Muscle of leg (tissue), 11 donors: ENCODE data around the gene SCN3A. TPM values are rescaled to one million over a fixed set of nuclear protein-coding genes. Genes with fewer than 3 reads are reported as not detected.

Experiments
- DNase-seq: peaks from one replicate; pipeline ENCODE4 v3.0.0; 2013
- H3K27ac ChIP-seq: one replicate; pipeline ENCODE4 v1.5.1; 2013; ENCODE audit warnings: mild to moderate bottlenecking, low read length, control low read depth
- H3K27me3 ChIP-seq: one replicate; pipeline ENCODE4 v1.6.1; 2013; ENCODE audit warnings: low read length; ENCODE audit not compliant: control insufficient read depth, insufficient read depth
- H3K36me3 ChIP-seq: one replicate; pipeline ENCODE4 v1.6.1; 2013; ENCODE audit warnings: low read length; ENCODE audit not compliant: control insufficient read depth, insufficient read depth
- H3K4me1 ChIP-seq: one replicate; pipeline ENCODE4 v1.6.1; 2013; ENCODE audit warnings: low read length; ENCODE audit not compliant: control insufficient read depth, insufficient read depth
- H3K4me3 ChIP-seq: one replicate; pipeline ENCODE4 v1.5.1; 2013; ENCODE audit warnings: low read length, control low read depth
- H3K9me3 ChIP-seq: replicated peaks from 2 replicates; pipeline ENCODE4 v1.6.1; 2013; ENCODE audit warnings: low read depth, low read length; ENCODE audit not compliant: control insufficient read depth
- WGBS: methylation state at CpG from one replicate; pipeline ENCODE4 v1.1.5; 2013; ENCODE audit warnings: missing lambda C conversion rate; ENCODE audit not compliant: insufficient coverage; 5-methylcytosine and 5-hydroxymethylcytosine counted together
- polyA plus RNA-seq, 8 donors: library from polyadenylated mRNA; unstranded; fragments of 120-200 nt; gene quantifications; one replicate each; pipeline versions ENCODE4 v1.2.1 to v1.2.3, GENCODE V29; 2013; ENCODE audit warnings: inconsistent platforms in 1 of 8, low replicate concordance in 1 of 8; ENCODE audit not compliant: insufficient read length in 8 of 8, insufficient read depth in 1 of 8
- total RNA-seq: library from RNA; stranded (reverse); fragments of 120-200 nt; gene quantifications from one replicate; pipeline ENCODE4 v1.2.4, GENCODE V29; 2013

Gene SCN3A
- total and polyA plus RNA-seq, 9 donors, result 0.26 to 0.87 (median 0.39) TPM

DNA sequence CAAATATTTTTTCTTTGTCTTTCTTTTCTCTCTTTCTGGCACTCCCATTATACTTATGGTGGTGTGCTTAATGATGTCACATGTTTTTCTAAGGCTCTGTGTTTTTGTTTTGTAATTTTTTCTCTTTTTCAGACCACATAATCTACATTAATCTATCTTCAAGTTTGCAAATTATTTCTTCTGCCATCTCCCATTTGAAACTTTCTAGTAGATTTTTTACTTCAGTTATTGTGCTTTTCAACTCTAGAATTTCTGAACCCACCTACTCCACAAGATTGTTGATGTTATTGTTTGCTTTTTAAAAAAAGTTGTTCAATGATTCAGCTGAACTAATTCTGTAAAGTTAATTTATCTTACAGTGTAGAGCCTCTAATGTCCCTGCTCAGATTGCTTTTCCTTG lies 121.4 kb downstream of the SCN3A start:
- no peak overlapping the region for H3K27ac ChIP-seq
- H3K27me3 ChIP-seq, result no peaks in the 10 kb centered on the region
- H3K4me3 ChIP-seq, result no peak overlapping the region
- no peaks in the 10 kb centered on the region for H3K4me1 ChIP-seq
- no peaks in the 10 kb centered on the region for H3K9me3 ChIP-seq
- H3K36me3 ChIP-seq, result no peaks in the 10 kb centered on the region
- no peak for DNase-seq

DNA sequence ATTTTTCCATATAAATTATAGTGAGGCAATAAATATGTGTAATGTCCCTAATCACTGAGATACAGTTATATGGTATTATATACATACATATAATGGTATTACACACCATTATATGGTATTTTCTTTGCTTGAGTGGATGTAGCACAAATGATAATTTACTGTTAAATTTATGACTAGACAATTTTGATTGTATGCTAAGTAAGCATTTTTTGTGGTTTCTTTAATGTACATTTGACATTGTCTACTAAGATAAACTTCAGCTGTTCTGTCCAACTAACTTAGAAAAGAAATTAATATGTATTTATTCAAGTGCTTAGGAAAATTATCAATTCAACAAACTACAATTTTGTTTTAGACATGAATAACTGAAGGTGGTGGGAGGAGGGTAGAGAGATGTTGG lies 122.6 kb downstream of the SCN3A start:
- Histone ChIP-seq H3K36me3 (no peaks in the 10 kb centered on the region), H3K9me3 (no peaks in the 10 kb centered on the region), H3K27ac (no peak overlapping the region), H3K4me3 (no peak overlapping the region), H3K4me1 (no peaks in the 10 kb centered on the region), H3K27me3 (no peaks in the 10 kb centered on the region)
- DNase-seq, result no peak

DNA sequence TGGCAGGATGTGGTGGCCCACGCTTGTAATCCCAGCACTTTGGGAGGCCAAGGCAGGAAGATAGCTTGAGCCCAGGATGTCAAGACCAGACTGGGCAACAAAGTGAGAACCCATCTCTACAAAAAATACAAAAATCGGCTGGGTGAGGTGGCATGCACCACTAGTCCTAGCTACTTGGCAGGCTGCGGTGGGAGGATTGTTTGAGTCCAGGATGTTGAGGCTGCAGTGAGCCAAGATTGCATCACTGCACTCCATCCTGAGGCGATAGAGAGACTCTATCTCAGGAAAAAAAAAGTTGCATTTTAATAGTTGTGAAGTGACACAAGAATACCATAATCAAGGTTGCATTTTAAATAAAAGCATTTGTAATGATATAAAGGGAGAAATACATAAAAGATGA lies 124.4 kb downstream of the SCN3A start:
- peaks cover 10% of the 10 kb centered on the region for H3K9me3 ChIP-seq
- H3K27ac ChIP-seq, result no peak overlapping the region
- no peak for DNase-seq
- H3K4me1 ChIP-seq, result no peaks in the 10 kb centered on the region
- WGBS, result 83% methylated on average over 1 of the region's 4 CpGs
- H3K27me3 ChIP-seq, result no peaks in the 10 kb centered on the region
- H3K4me3 ChIP-seq, result no peak overlapping the region
- no peaks in the 10 kb centered on the region for H3K36me3 ChIP-seq

DNA sequence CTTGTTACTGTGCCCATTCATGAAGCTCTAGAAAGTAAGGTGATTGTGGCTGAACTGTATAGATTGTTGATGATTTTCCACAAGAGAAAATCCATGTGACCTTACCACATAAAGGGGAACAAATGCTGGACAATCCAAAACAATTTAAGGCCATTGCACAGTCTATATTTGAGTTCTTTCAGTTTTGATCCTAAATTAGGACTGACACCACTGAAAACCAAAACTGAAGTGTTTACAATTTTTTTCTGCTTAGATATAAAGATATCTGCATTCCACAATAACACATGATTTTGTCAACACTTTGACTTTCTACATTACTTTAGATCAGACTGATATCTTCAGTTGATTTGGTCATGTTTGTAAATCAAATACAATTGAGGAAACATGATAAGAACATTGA lies 124.9 kb downstream of the SCN3A start:
- H3K27me3 ChIP-seq, result no peaks in the 10 kb centered on the region
- H3K27ac ChIP-seq, result no peak overlapping the region
- H3K36me3 ChIP-seq, result no peaks in the 10 kb centered on the region
- DNase-seq, result no peak
- H3K4me3 ChIP-seq, result no peak overlapping the region
- H3K4me1 ChIP-seq, result no peaks in the 10 kb centered on the region
- peaks cover 10% of the 10 kb centered on the region for H3K9me3 ChIP-seq

DNA sequence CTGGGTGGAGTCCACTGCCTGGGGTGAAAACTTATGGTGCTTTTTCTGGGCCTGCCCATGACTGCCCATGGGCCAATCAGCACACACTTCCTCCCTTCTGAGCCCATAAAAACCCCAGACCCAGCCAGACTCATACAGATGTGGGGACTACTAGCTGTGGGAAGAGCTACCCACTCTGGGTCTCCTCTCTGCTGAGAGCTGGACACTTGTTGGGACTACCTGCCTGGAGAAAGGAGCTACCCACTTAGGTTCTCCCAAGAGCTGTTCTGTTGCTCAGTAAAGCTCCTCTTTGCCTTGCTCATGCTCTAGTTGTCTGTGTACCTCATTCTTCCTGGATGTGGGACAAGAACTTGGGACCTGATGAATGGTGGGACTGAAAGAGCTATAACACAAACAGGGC lies 129.0 kb downstream of the SCN3A start:
- Histone ChIP-seq H3K4me3 (no peak overlapping the region), H3K27me3 (no peaks in the 10 kb centered on the region), H3K9me3 (peaks cover 10% of the 10 kb centered on the region), H3K27ac (no peak overlapping the region), H3K4me1 (no peaks in the 10 kb centered on the region), H3K36me3 (no peaks in the 10 kb centered on the region)
- no peak for DNase-seq

DNA sequence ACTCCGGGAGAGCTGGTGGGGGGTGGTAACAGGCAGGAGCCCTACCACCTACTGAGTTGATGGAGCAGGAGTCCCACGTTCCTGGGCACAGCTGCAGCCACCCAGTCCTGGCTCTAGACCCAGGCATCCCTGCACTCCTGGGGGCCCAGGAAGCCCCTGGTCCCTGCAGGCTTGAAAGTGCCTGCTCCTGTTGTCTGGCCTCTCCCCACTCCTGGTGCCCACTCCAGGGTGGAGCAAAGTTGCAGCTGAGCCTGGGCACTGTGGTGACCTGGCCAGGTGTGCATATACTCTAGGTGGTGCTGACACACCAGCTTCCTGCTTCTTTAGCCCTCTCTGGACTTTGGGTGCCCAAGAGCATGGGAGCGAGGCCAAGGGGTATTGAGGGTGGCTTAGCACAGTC lies 129.5 kb downstream of the SCN3A start:
- DNase-seq, result no peak
- Histone ChIP-seq H3K4me3 (no peak overlapping the region), H3K27me3 (no peaks in the 10 kb centered on the region), H3K36me3 (no peaks in the 10 kb centered on the region), H3K27ac (no peak overlapping the region), H3K9me3 (peaks cover 10% of the 10 kb centered on the region), H3K4me1 (no peaks in the 10 kb centered on the region)
- 76% methylated on average over 3 of the region's 3 CpGs for WGBS

DNA sequence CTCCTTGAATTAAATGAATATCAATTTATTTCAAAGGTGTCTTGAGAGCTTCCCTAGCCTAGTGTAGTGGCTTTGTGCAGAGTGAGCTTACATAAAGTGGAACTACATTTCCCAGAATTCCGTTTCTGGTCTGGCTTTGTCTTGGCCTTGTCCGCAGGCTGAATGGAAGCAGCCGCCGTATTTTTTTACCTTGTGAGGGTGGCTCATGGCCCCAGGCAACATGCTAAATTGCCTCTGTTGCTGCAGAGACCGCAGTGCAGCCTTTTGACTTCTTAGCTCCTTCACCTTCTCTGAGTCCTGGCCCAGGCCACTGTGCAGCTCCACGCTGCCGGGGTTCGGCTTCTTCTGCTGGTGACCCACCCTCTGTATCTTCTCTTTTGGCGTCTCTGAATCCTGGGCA lies 133.8 kb downstream of the SCN3A start:
- 77% methylated on average over 8 of the region's 9 CpGs for WGBS
- DNase-seq, result no peak
- peaks cover 7% of the 10 kb centered on the region for H3K9me3 ChIP-seq
- H3K27me3 ChIP-seq, result no peaks in the 10 kb centered on the region
- H3K4me3 ChIP-seq, result no peak overlapping the region
- H3K36me3 ChIP-seq, result no peaks in the 10 kb centered on the region
- no peak overlapping the region for H3K27ac ChIP-seq
- H3K4me1 ChIP-seq, result peaks cover 4% of the 10 kb centered on the region

DNA sequence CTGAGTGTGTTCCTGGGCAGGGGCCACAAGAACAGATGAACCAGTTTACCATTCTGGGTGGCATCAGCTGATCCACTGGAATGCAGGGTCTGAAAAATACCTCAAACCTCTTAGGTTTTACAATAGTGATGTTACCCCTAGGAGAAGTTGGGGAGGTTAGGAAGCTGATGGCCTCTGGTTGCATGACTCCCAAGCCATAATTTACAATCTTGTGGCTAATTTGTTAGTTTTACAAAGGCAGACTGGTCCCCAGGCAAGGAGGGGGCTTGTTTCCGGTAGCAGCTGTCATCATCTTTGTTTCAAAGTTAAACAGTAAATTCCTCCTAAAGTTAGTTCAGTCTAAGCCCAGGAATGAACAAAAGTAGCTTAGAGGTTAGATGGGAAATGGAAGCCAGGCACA lies 134.7 kb downstream of the SCN3A start:
- H3K27me3 ChIP-seq, result no peaks in the 10 kb centered on the region
- H3K27ac ChIP-seq, result no peak overlapping the region
- H3K4me3 ChIP-seq, result no peak overlapping the region
- no CpG with 5 or more reads among the region's 1 CpG for WGBS
- no peaks in the 10 kb centered on the region for H3K36me3 ChIP-seq
- DNase-seq, result no peak
- H3K4me1 ChIP-seq, result peaks cover 4% of the 10 kb centered on the region
- H3K9me3 ChIP-seq, result no peaks in the 10 kb centered on the region

DNA sequence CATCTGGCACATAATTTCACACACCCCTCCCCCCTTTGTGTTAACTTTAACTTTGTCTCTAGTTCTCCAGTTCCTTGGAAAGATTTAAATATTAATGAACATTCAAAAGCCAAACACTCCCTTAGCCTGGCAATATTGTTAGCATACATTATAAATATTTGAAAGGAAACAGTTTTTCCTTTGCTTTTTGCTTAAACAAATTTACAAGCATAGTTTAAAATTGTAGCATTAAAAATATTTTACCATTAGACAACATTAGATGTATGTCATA lies 135.4 kb downstream of the SCN3A start:
- DNase-seq, result no peak
- H3K4me1 ChIP-seq, result peaks cover 4% of the 10 kb centered on the region
- H3K27ac ChIP-seq, result peak overlapping the region; percentile 4
- H3K27me3 ChIP-seq, result no peaks in the 10 kb centered on the region
- no peaks in the 10 kb centered on the region for H3K36me3 ChIP-seq
- H3K4me3 ChIP-seq, result no peak overlapping the region
- H3K9me3 ChIP-seq, result no peaks in the 10 kb centered on the region

DNA sequence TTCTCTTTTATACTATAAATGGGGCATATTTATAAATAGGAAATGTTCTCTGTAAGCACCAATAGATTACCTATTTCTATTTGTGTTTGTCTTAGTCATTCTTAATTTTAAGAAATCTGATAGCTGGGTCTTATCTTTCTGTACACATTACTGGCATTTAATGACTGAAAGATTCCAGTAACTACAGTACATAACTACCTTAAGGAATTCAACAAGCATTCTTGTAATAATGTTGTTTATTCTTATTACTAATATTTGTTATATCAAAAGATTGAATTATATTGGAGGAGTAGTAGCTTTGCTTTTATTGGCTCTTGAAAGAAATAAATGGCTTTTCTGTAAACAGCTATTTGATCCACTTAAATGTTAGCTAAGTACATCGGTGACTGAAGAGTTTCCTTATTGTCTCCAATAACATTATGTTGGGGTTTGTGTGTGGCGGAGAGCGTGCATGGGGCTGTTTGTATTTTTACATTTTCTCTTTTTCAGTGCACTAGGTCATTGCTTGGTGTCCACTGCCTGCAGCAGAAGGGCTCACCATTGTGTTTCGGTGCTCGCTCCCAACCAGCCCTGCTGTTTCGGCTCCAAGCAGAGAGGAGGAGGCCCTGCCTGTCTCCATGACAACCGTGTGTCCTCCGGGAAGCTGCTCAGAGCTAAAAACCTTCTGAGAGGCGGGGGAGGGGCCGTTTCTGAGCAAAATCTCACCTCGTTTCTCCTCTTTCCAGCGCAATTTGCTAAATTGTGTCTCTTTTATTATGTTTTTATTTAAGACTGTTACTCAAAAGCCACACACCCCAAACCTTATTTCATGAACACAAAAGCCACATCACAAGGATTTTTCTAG lies 136.0 kb downstream of the SCN3A start:
- no peaks in the 10 kb centered on the region for H3K27me3 ChIP-seq
- H3K36me3 ChIP-seq, result no peaks in the 10 kb centered on the region
- DNase-seq, result peak; percentile 88
- peak overlapping the region; percentile 2 for H3K4me3 ChIP-seq
- no peaks in the 10 kb centered on the region for H3K9me3 ChIP-seq
- H3K27ac ChIP-seq, result peak overlapping the region; percentile 4
- WGBS, result 0% methylated on average over 3 of the region's 12 CpGs
- H3K4me1 ChIP-seq, result peaks cover 4% of the 10 kb centered on the region

DNA sequence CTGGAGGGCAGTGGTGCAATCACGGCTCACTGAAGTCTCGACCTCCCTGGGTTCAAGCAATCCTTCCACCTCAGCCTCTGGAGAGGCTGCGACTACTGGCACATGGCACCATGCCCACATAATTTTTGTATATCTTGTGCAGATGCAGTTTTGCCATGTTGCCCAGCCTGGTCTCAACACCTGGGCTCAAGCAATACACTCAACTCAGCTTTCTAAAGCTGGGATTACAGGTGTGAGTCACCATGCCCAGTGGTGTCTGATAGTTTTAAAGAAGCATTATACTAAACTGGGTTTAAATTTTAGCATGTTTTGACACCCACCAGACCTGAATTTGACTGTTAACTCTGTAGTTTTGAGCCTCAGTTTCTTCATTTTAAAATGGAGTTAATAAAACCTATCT lies 139.1 kb downstream of the SCN3A start:
- H3K27ac ChIP-seq, result no peak overlapping the region
- 90% methylated on average over 2 of the region's 3 CpGs for WGBS

More for the DNA sequence above, 139.1 kb downstream of the SCN3A start:
- no peaks in the 10 kb centered on the region for H3K27me3 ChIP-seq
- H3K4me1 ChIP-seq, result peaks cover 4% of the 10 kb centered on the region
- no peaks in the 10 kb centered on the region for H3K9me3 ChIP-seq
- no peak for DNase-seq
- no peak overlapping the region for H3K4me3 ChIP-seq
- H3K36me3 ChIP-seq, result no peaks in the 10 kb centered on the region
